Measurements from ENCODE around the gene PEX10.

The PEX10 gene

GRCh38 chr1:2391931-2392509 is 20.3 kb downstream of the PEX10 start:
- Histone ChIP-seq H4K20me1 (ENCODE audit: insufficient read depth, low read length, poor library complexity, severe bottlenecking) (peaks cover 24% of the 10 kb centered on the region), H3K36me3 (ENCODE audit: insufficient read depth, low read length) (peaks cover 8% of the 10 kb centered on the region; the same call in 1 of the 2 replicates), H2AFZ (ENCODE audit: low read length) (no peak overlapping the region), H3K4me2 (ENCODE audit: low read depth, low read length, poor library complexity, severe bottlenecking) (peak overlapping the region; percentile 90), H3K9me3 (ENCODE audit: insufficient read depth, low read depth, low read length) (no peaks in the 10 kb centered on the region), H3K79me2 (ENCODE audit: insufficient read depth, low read length) (peaks cover 56% of the 10 kb centered on the region), H3K9ac (ENCODE audit: low read depth, low read length, poor library complexity, severe bottlenecking) (peak overlapping the region; percentile 88), H3K9me2 (replicated peaks; ENCODE audit: low read depth, low read length) (no peaks in the 10 kb centered on the region), H3F3A (ENCODE audit: low read depth) (no peaks in the 10 kb centered on the region), H3K27me3 (ENCODE audit: insufficient read depth, low read length, poor library complexity, severe bottlenecking) (no peaks in the 10 kb centered on the region), H3K4me3 (ENCODE audit: low read length, poor library complexity, severe bottlenecking) (peak overlapping the region; percentile 88), H3K4me1 (ENCODE audit: insufficient read depth, low read length, poor library complexity, severe bottlenecking) (peaks cover 25% of the 10 kb centered on the region)
- TF ChIP-seq EZH2phosphoT487 (IDR thresholded peaks at IDR 0.05; ENCODE audit: borderline replicate concordance) (no peak), CTCF (conservative IDR thresholded peaks at IDR 0.05; ENCODE audit: low read length) (no peak)

- Histone ChIP-seq H3F3A (ENCODE audit: low read depth) (no peaks in the 10 kb centered on the region), H3K9ac (ENCODE audit: low read depth, low read length, poor library complexity, severe bottlenecking) (peak within 1 kb of the TSS; percentile 88), H3K79me2 (ENCODE audit: insufficient read depth, low read length) (peaks cover 56% of the 10 kb centered on the region), H3K36me3 (ENCODE audit: insufficient read depth, low read length) (peaks cover 3% of the 10 kb centered on the region; the same call in 1 of the 2 replicates), H4K20me1 (ENCODE audit: insufficient read depth, low read length, poor library complexity, severe bottlenecking) (peaks cover 24% of the 10 kb centered on the region), H3K4me3 (ENCODE audit: low read length, poor library complexity, severe bottlenecking) (peak within 1 kb of the TSS; percentile 88), H3K27me3 (ENCODE audit: insufficient read depth, low read length, poor library complexity, severe bottlenecking) (no peaks in the 10 kb centered on the region), H3K9me3 (ENCODE audit: insufficient read depth, low read depth, low read length) (no peaks in the 10 kb centered on the region), H2AFZ (ENCODE audit: low read length) (peak within 1 kb of the TSS; percentile 85), H3K4me1 (ENCODE audit: insufficient read depth, low read length, poor library complexity, severe bottlenecking) (peaks cover 25% of the 10 kb centered on the region), H3K9me2 (replicated peaks; ENCODE audit: low read depth, low read length) (no peaks in the 10 kb centered on the region), H3K4me2 (ENCODE audit: low read depth, low read length, poor library complexity, severe bottlenecking) (peak within 1 kb of the TSS; percentile 90)
- TF ChIP-seq EZH2phosphoT487 (IDR thresholded peaks at IDR 0.05; ENCODE audit: borderline replicate concordance) (no peak), CTCF (conservative IDR thresholded peaks at IDR 0.05; ENCODE audit: low read length) (no peak)
Observed at GRCh38 chr1:2391041-2391930, 21.1 kb downstream of the PEX10 start, which contains the start of the genes MORN1 and RER1. TSS of gene MORN1 (minus strand) at chr1:2391554. CDS start at chr1:2391533, 21 bp downstream. TSS of gene RER1 (plus strand) at chr1:2391841. CDS start at chr1:2395791, 3,950 bp downstream.

GRCh38 chr1:2389644-2390043 is 22.7 kb downstream of the PEX10 start:
- H3K4me3 ChIP-seq (ENCODE audit: low read length, poor library complexity, severe bottlenecking), result peak overlapping the region; percentile 88
- no peaks in the 10 kb centered on the region for H3K27me3 ChIP-seq (ENCODE audit: insufficient read depth, low read length, poor library complexity, severe bottlenecking)
- peak overlapping the region; percentile 86 for H3K4me2 ChIP-seq (ENCODE audit: low read depth, low read length, poor library complexity, severe bottlenecking)
- H3K79me2 ChIP-seq (ENCODE audit: insufficient read depth, low read length), result peaks cover 41% of the 10 kb centered on the region
- H4K20me1 ChIP-seq (ENCODE audit: insufficient read depth, low read length, poor library complexity, severe bottlenecking), result peaks cover 24% of the 10 kb centered on the region
- H3K36me3 ChIP-seq (ENCODE audit: insufficient read depth, low read length), result no peaks in the 10 kb centered on the region
- TF ChIP-seq CTCF (conservative IDR thresholded peaks at IDR 0.05; ENCODE audit: low read length), result no peak
- no peak for TF ChIP-seq EZH2phosphoT487 (IDR thresholded peaks at IDR 0.05; ENCODE audit: borderline replicate concordance)
- H3K9me3 ChIP-seq (ENCODE audit: insufficient read depth, low read depth, low read length), result no peaks in the 10 kb centered on the region
- no peaks in the 10 kb centered on the region for H3F3A ChIP-seq (ENCODE audit: low read depth)
- H3K9me2 ChIP-seq (replicated peaks; ENCODE audit: low read depth, low read length), result no peaks in the 10 kb centered on the region
- peaks cover 25% of the 10 kb centered on the region for H3K4me1 ChIP-seq (ENCODE audit: insufficient read depth, low read length, poor library complexity, severe bottlenecking)
- peak overlapping the region; percentile 73 for H3K9ac ChIP-seq (ENCODE audit: low read depth, low read length, poor library complexity, severe bottlenecking)
- H2AFZ ChIP-seq (ENCODE audit: low read length), result no peak overlapping the region

Measured in Loucy (cell line).